GM12878 (cell line): ENCODE measurements around the gene TMEM198. TPM values are rescaled to one million over a fixed set of nuclear protein-coding genes. Genes with fewer than 3 reads are reported as not detected.

Experiments
- ATAC-seq: fragments of 200-7000 bp; cut with Tn5 transposase; 3 replicates; pipeline ENCODE4 v1.9.1; 2020; ENCODE audit warnings: mild to moderate bottlenecking, moderate library complexity
- BruUV-seq: library from RNA; stranded (reverse); fragments of 400-500 nt; replicated peaks from 2 replicates; lab custom pipeline; 2021; lab: Mats Ljungman, UMichigan
- CTCF ChIA-PET: fragments of 300-600 bp; sonication (Branson Sonifier 250); formaldehyde crosslinking; extraction: SDS; loops from one replicate; lab custom pipeline; 2021; ENCODE audit warnings: inconsistent platforms; lab: Yijun Ruan, JAX
- POLR2A ChIA-PET: fragments of 350-600 bp; formaldehyde crosslinking; extraction: SDS; loops from one replicate; lab custom pipeline; 2021; ENCODE audit warnings: inconsistent platforms; lab: Charles Lee
- RAD21 ChIA-PET: fragments of 300-600 bp; sonication (Branson Sonifier 250); formaldehyde crosslinking; loops from one replicate; lab custom pipeline; 2023; ENCODE audit warnings: antibody characterized with exemption; ENCODE audit not compliant: unreplicated experiment; lab: Charles Lee
- SMC1A ChIA-PET: fragments of 300-600 bp; sonication (Branson Sonifier 250); formaldehyde crosslinking; loops from one replicate; lab custom pipeline; 2023; ENCODE audit not compliant: unreplicated experiment, uncharacterized antibody; lab: Charles Lee
- DNase-seq: peaks from one replicate; pipeline ENCODE4 v3.0.0-alpha.2; 2011; ENCODE audit warnings: low read depth, low spot score
- FAIRE-seq: peaks from 3 replicates; lab custom pipeline; 2011; peaks lifted over from hg19 to GRCh38; lab: Jason Lieb, UNC
- H2AFZ ChIP-seq: 2 replicates; pipeline ENCODE4 v1.6.0; 2011; ENCODE audit warnings: low read depth, low read length, control low read depth; ENCODE audit not compliant: control insufficient read depth
- H3K27ac ChIP-seq: 2 replicates; pipeline ENCODE4 v1.5.1; 2011; ENCODE audit warnings: control low read depth; ENCODE audit not compliant: control insufficient read depth, insufficient read depth
- H3K27me3 ChIP-seq, 2 experiments: replicated peaks in 1 of 2; 2 replicates each; pipeline versions ENCODE4 v1.6.0 to v1.6.1; 2011; ENCODE audit warnings: low read length in 1 of 2; ENCODE audit not compliant: control insufficient read depth in 2 of 2, insufficient read depth in 2 of 2
- H3K36me3 ChIP-seq, 2 experiments: 2 replicates each; pipeline ENCODE4 v1.5.1; 2011; ENCODE audit warnings: low read length in 1 of 2; ENCODE audit not compliant: control insufficient read depth in 2 of 2, insufficient read depth in 2 of 2
- H3K4me1 ChIP-seq: 2 replicates; pipeline ENCODE4 v1.6.1; 2011; ENCODE audit warnings: mild to moderate bottlenecking, low read length, moderate library complexity, mixed read lengths; ENCODE audit not compliant: control insufficient read depth, insufficient read depth
- H3K4me2 ChIP-seq: 2 replicates; pipeline ENCODE4 v1.6.0; 2011; ENCODE audit warnings: control low read depth; ENCODE audit not compliant: control insufficient read depth, insufficient read depth
- H3K4me3 ChIP-seq: fragments of 200-600 bp; sonication (generic); 2 replicates; pipeline ENCODE4 v1.5.1; 2016
- H3K79me2 ChIP-seq: 2 replicates; pipeline ENCODE4 v1.6.0; 2011; ENCODE audit warnings: low read length; ENCODE audit not compliant: control insufficient read depth, insufficient read depth
- H3K9ac ChIP-seq: 2 replicates; pipeline ENCODE4 v1.8.0; 2011; ENCODE audit warnings: low read length, control low read depth, mixed read lengths; ENCODE audit not compliant: control insufficient read depth, insufficient read depth
- H3K9me3 ChIP-seq: replicated peaks from 3 replicates; pipeline ENCODE4 v1.5.1; 2011; ENCODE audit warnings: mild to moderate bottlenecking, low read length; ENCODE audit not compliant: control insufficient read depth, insufficient read depth
- H4K20me1 ChIP-seq: 2 replicates; pipeline ENCODE4 v1.6.0; 2011; ENCODE audit not compliant: control insufficient read depth, insufficient read depth
- ATF3 ChIP-seq: IDR thresholded peaks from 2 replicates; pipeline ENCODE4 v1.6.1; 2011; ENCODE audit warnings: low read depth, mild to moderate bottlenecking, low read length, moderate library complexity, borderline replicate concordance; ENCODE audit errors: extremely low read depth
- ATF7 ChIP-seq: fragments of 450-650 bp; IDR thresholded peaks from 2 replicates; pipeline ENCODE4 v1.6.1; 2016; ENCODE audit warnings: low read depth, mild to moderate bottlenecking
- BACH1 ChIP-seq: fragments of 450-650 bp; IDR thresholded peaks from 2 replicates; pipeline ENCODE4 v1.6.1; 2017; ENCODE audit warnings: mild to moderate bottlenecking, borderline replicate concordance
- GATAD2B ChIP-seq: fragments of 450-650 bp; conservative IDR thresholded peaks from 2 replicates; pipeline ENCODE4 v1.6.1; 2017; ENCODE audit warnings: low read depth, mild to moderate bottlenecking, moderate library complexity
- HDGF ChIP-seq: fragments of 450-650 bp; IDR thresholded peaks from 2 replicates; pipeline ENCODE4 v1.6.1; 2016; ENCODE audit warnings: antibody characterized with exemption
- PKNOX1 ChIP-seq: fragments of 450-650 bp; IDR thresholded peaks from 2 replicates; pipeline ENCODE4 v1.6.1; 2016; ENCODE audit warnings: mild to moderate bottlenecking
- RAD21 ChIP-seq: IDR thresholded peaks from 2 replicates; pipeline ENCODE4 v1.6.1; 2011; ENCODE audit warnings: mild to moderate bottlenecking, low read depth, low read length, moderate library complexity; ENCODE audit not compliant: insufficient read depth
- REST ChIP-seq: IDR thresholded peaks from 2 replicates; pipeline ENCODE4 v1.6.1; 2012; ENCODE audit warnings: mild to moderate bottlenecking, low read depth, low read length
- SMAD5 ChIP-seq: IDR thresholded peaks from 2 replicates; pipeline ENCODE4 v1.6.1; 2016; ENCODE audit warnings: antibody characterized with exemption, low read depth
- SMARCA5 ChIP-seq: fragments of 450-650 bp; IDR thresholded peaks from 2 replicates; pipeline ENCODE4 v1.6.1; 2017; ENCODE audit warnings: mild to moderate bottlenecking
- SP1 ChIP-seq: IDR thresholded peaks from one replicate; pipeline ENCODE4 v1.6.1; 2011; ENCODE audit warnings: low read depth, low read length
- TCF12 ChIP-seq: IDR thresholded peaks from 2 replicates; pipeline ENCODE4 v1.6.1; 2011; ENCODE audit warnings: low read depth, mild to moderate bottlenecking, low read length
- TCF3 ChIP-seq: IDR thresholded peaks from 2 replicates; pipeline ENCODE4 v1.6.1; 2012; ENCODE audit warnings: low read depth, mild to moderate bottlenecking, low read length, borderline replicate concordance; ENCODE audit not compliant: insufficient read depth
- YBX1 ChIP-seq: fragments of 450-650 bp; IDR thresholded peaks from 2 replicates; pipeline ENCODE4 v1.6.1; 2016; ENCODE audit warnings: antibody characterized with exemption
- YY1 ChIP-seq: IDR thresholded peaks from 2 replicates; pipeline ENCODE4 v1.6.1; 2011; ENCODE audit warnings: low read depth, mild to moderate bottlenecking, low read length
- WGBS: methylation state at CpG from one replicate; pipeline ENCODE4 v1.1.6; 2016; ENCODE audit warnings: low lambda C conversion rate; ENCODE audit not compliant: insufficient replicate concordance, insufficient coverage; ENCODE audit errors: missing lambda C conversion rate; 5-methylcytosine and 5-hydroxymethylcytosine counted together
- in situ Hi-C: fragments of 300-500 bp; cut with MboI; formaldehyde crosslinking; loops from 9 replicates; pipeline ENCODE4 v1.14.3; 2018; ENCODE audit warnings: mixed read lengths
- intact Hi-C: fragments of 100-400 bp; cut with micrococcal nuclease; formaldehyde crosslinking; loops from one replicate; pipeline ENCODE4 v1.14.2; 2022; ENCODE audit not compliant: unreplicated experiment
- polyA plus RNA-seq, 11 experiments: library from polyadenylated mRNA; depleted of rRNA in 4 of 11; unstranded in 6 of 11; stranded (reverse) in 5 of 11; fragments of >200 nt; fragmentation: Nextera tagmentation in 4 of 11; fragmentation: Illumina TruSeq in 1 of 11; extraction: Ambion mirVana in 4 of 11; extraction: Trizol in 1 of 11; gene quantifications; 1 replicate in 1 of 11; 2 replicates in 10 of 11; pipeline versions ENCODE4 v1.2.1 to v1.2.3, GENCODE V29; 2011 to 2016; ENCODE audit warnings: inconsistent platforms in 2 of 11, missing spikeins in 2 of 11, low read depth in 1 of 11
- total RNA-seq, 4 experiments: library from RNA; depleted of rRNA in 3 of 4; stranded (reverse); fragments of >200 nt in 3 of 4; fragmentation: Illumina TruSeq in 1 of 4; extraction: Trizol in 1 of 4; gene quantifications; 2 replicates each; pipeline versions ENCODE4 v1.2.1 to v1.2.3, GENCODE V29; 2013 to 2021

Gene TMEM198
- total and polyA plus RNA-seq, 10 of the 15 experiments (the other 5 are each of a cell fraction or from before 2014, with no cell fraction given), result 0.16 to 1.2 (median 0.65) TPM; not detected in 2

GRCh38 chr2:219541611-219542180 is 2.1 kb upstream of the TMEM198 start:
- intact Hi-C loops, result loop anchor here (1.0 to 2.0 kb wide), 3 partner anchors 57 to 148 kb away; no protein-coding TSS in a partner anchor
- TF ChIP-seq GATAD2B, result peak; percentile 91
- TF ChIP-seq PKNOX1, result peak; percentile 38; the same call in 1 of the 2 replicates
- TF ChIP-seq YY1, result peak; percentile 49; the same call in 1 of the 2 replicates
- TF ChIP-seq SP1, result no peak
- peak; percentile 96 for TF ChIP-seq TCF3
- peak; percentile 95 for TF ChIP-seq TCF12
- TF ChIP-seq REST, result 0 out of 2 replicates have a peak, but pooled peaks have one; percentile 11
- peak; percentile 97 for TF ChIP-seq HDGF
- peak; percentile 16; the same call in 1 of the 2 replicates for TF ChIP-seq ATF3
- no peak for TF ChIP-seq YBX1
- TF ChIP-seq ATF7, result no peak
- no peak for TF ChIP-seq SMAD5
- TF ChIP-seq SMARCA5, result peak; percentile 98
- peak; percentile 71 for TF ChIP-seq BACH1
- TF ChIP-seq RAD21, result peak; percentile 33

More at GRCh38 chr2:219541611-219542180, 2.1 kb upstream of the TMEM198 start:
- peak; percentile 46 for DNase-seq
- H3K4me3 ChIP-seq, result peak overlapping the region; percentile 42; the same call in 1 of the 2 replicates
- no peak overlapping the region for H3K27ac ChIP-seq
- peak overlapping the region; percentile 83 for H2AFZ ChIP-seq
- no peaks in the 10 kb centered on the region; the same call in 1 of the 2 replicates for H4K20me1 ChIP-seq
- CTCF ChIA-PET, result interaction anchor here (0.6 to 4.6 kb wide), 25 partner anchors 11 to 366 kb away, joined by 3 to 68 read pairs (median 4); partner anchors contain the start of genes GMPPA and STK11IP
- H3K79me2 ChIP-seq, result no peaks in the 10 kb centered on the region
- H3K27me3 ChIP-seq, result peaks cover 0 to 7% of the 10 kb centered on the region in 2 experiments; a peak in 2 of 4 replicates
- in situ Hi-C loops, result loop anchor here (5.0 kb wide), 1 partner anchor 146 kb away; no protein-coding TSS in a partner anchor
- peak; percentile 91 for FAIRE-seq
- RAD21 ChIA-PET, result interaction anchor here (0.7 to 3.7 kb wide), 7 partner anchors 9 to 148 kb away, joined by 3 to 25 read pairs (median 4); partner anchors contain the start of genes GMPPA and STK11IP
- peak; percentile 73 for ATAC-seq
- H3K4me2 ChIP-seq, result peak overlapping the region; percentile 81
- H3K9ac ChIP-seq, result no peak overlapping the region; the same call in 1 of the 2 replicates
- POLR2A ChIA-PET, result interaction anchor here (1.0 kb wide), 1 partner anchor 153 kb away, joined by 3 read pairs; no protein-coding TSS in a partner anchor
- H3K9me3 ChIP-seq, result no peaks in the 10 kb centered on the region
- BruUV-seq, result no TSS peak
- SMC1A ChIA-PET, result interaction anchor here (0.8 to 2.5 kb wide), 3 partner anchors 101 to 151 kb away, joined by 4 to 17 read pairs (median 12); no protein-coding TSS in a partner anchor
- 4% methylated on average over 44 of the region's 48 CpGs for WGBS
- H3K36me3 ChIP-seq, result no peaks in the 10 kb centered on the region; a peak in 1 of 4 replicates
- H3K4me1 ChIP-seq, result peaks cover 3% of the 10 kb centered on the region; the same call in 1 of the 2 replicates
